ENCODE data around the gene CHGA.

Gene CHGA

GRCh38 chr14:92941531-92941930, 18.6 kb downstream of the CHGA start:
- no peak for DNase-seq
- TF ChIP-seq CTCF (IDR thresholded peaks at IDR 0.05; ENCODE audit: borderline replicate concordance, extremely low read depth, low read length, poor library complexity, severe bottlenecking) (no peak), EZH2 (IDR thresholded peaks at IDR 0.05; ENCODE audit: borderline replicate concordance, low read depth, low read length, severe bottlenecking) (no peak)
- H3K36me3 ChIP-seq (ENCODE audit: insufficient read depth, low read length) = peaks cover 46% of the 10 kb centered on the region
- no peaks in the 10 kb centered on the region for H3K27me3 ChIP-seq (ENCODE audit: insufficient read depth, low read length, poor library complexity)
- H2AFZ ChIP-seq (ENCODE audit: low read depth, low read length) = no peak overlapping the region
- no peak overlapping the region for H3K4me3 ChIP-seq (ENCODE audit: low read depth in 1 of 2, low read length in 2 of 2)
- no peaks in the 10 kb centered on the region for H3K79me2 ChIP-seq (ENCODE audit: insufficient read depth, low read length)
- H3K4me1 ChIP-seq (ENCODE audit: insufficient read depth, low read length) = no peaks in the 10 kb centered on the region
- H3K9ac ChIP-seq (ENCODE audit: low read depth, low read length) = no peak overlapping the region
- no peaks in the 10 kb centered on the region for H3K9me3 ChIP-seq (ENCODE audit: insufficient read depth, low read length, severe bottlenecking)
- no peak overlapping the region for H3K27ac ChIP-seq (ENCODE audit: low read length)
- no peak overlapping the region for H3K4me2 ChIP-seq (ENCODE audit: insufficient read depth, low read length)
- H4K20me1 ChIP-seq (ENCODE audit: insufficient read depth, low read length) = 0 out of 2 replicates have a peak, but pooled peaks cover 8% of the 10 kb centered on the region
- no peak for ATAC-seq (ENCODE audit: insufficient read depth, low read depth)

- H4K20me1 ChIP-seq (ENCODE audit: insufficient read depth, low read length) = 0 out of 2 replicates have a peak, but pooled peaks cover 8% of the 10 kb centered on the region
- H3K9me3 ChIP-seq (ENCODE audit: insufficient read depth, low read length, severe bottlenecking) = no peaks in the 10 kb centered on the region
- H3K4me1 ChIP-seq (ENCODE audit: insufficient read depth, low read length) = no peaks in the 10 kb centered on the region
- H3K27ac ChIP-seq (ENCODE audit: low read length) = no peak overlapping the region
- peaks cover 45% of the 10 kb centered on the region for H3K36me3 ChIP-seq (ENCODE audit: insufficient read depth, low read length)
- DNase-seq (no peak), ATAC-seq (ENCODE audit: insufficient read depth, low read depth) (no peak)
- TF ChIP-seq EZH2 (IDR thresholded peaks at IDR 0.05; ENCODE audit: borderline replicate concordance, low read depth, low read length, severe bottlenecking) (no peak), CTCF (IDR thresholded peaks at IDR 0.05; ENCODE audit: borderline replicate concordance, extremely low read depth, low read length, poor library complexity, severe bottlenecking) (no peak)
- no peak overlapping the region for H3K4me2 ChIP-seq (ENCODE audit: insufficient read depth, low read length)
- H3K4me3 ChIP-seq (ENCODE audit: low read depth in 1 of 2, low read length in 2 of 2) = no peak overlapping the region
- H3K79me2 ChIP-seq (ENCODE audit: insufficient read depth, low read length) = no peaks in the 10 kb centered on the region
- H3K27me3 ChIP-seq (ENCODE audit: insufficient read depth, low read length, poor library complexity) = no peaks in the 10 kb centered on the region
- H3K9ac ChIP-seq (ENCODE audit: low read depth, low read length) = no peak overlapping the region
- H2AFZ ChIP-seq (ENCODE audit: low read depth, low read length) = no peak overlapping the region
Observed at GRCh38 chr14:92942136-92942535, 19.2 kb downstream of the CHGA start.

- Histone ChIP-seq H3K4me1 (ENCODE audit: insufficient read depth, low read length) (no peaks in the 10 kb centered on the region), H3K4me3 (ENCODE audit: low read depth in 1 of 2, low read length in 2 of 2) (no peak overlapping the region), H3K27me3 (ENCODE audit: insufficient read depth, low read length, poor library complexity) (no peaks in the 10 kb centered on the region), H3K79me2 (ENCODE audit: insufficient read depth, low read length) (no peaks in the 10 kb centered on the region), H2AFZ (ENCODE audit: low read depth, low read length) (no peak overlapping the region), H3K4me2 (ENCODE audit: insufficient read depth, low read length) (no peak overlapping the region), H3K36me3 (ENCODE audit: insufficient read depth, low read length) (peaks cover 44% of the 10 kb centered on the region), H3K9ac (ENCODE audit: low read depth, low read length) (no peak overlapping the region), H4K20me1 (ENCODE audit: insufficient read depth, low read length) (0 out of 2 replicates have a peak, but pooled peaks cover 8% of the 10 kb centered on the region), H3K9me3 (ENCODE audit: insufficient read depth, low read length, severe bottlenecking) (no peaks in the 10 kb centered on the region), H3K27ac (ENCODE audit: low read length) (no peak overlapping the region)
- ATAC-seq (ENCODE audit: insufficient read depth, low read depth) (no peak), DNase-seq (no peak)
- TF ChIP-seq EZH2 (IDR thresholded peaks at IDR 0.05; ENCODE audit: borderline replicate concordance, low read depth, low read length, severe bottlenecking) = no peak
- no peak for TF ChIP-seq CTCF (IDR thresholded peaks at IDR 0.05; ENCODE audit: borderline replicate concordance, extremely low read depth, low read length, poor library complexity, severe bottlenecking)
Observed at GRCh38 chr14:92942576-92942975, 19.6 kb downstream of the CHGA start.

Measured in DND-41 (cell line).